Chondrocyte (in vitro differentiated cells): ENCODE measurements around the gene HNRNPH2. TPM values are rescaled to one million over a fixed set of nuclear protein-coding genes. Genes with fewer than 3 reads are reported as not detected.

Source experiments
- DNase-seq: peaks from one replicate; pipeline ENCODE4 v3.0.0; 2021; ENCODE audit warnings: mixed read lengths, low spot score
- H3K27ac Mint-ChIP-seq: one replicate; pipeline ENCODE4 v1.8.0; 2021; ENCODE audit warnings: mild to moderate bottlenecking, moderate library complexity, mixed read lengths; ENCODE audit not compliant: unreplicated experiment
- H3K27me3 Mint-ChIP-seq: 2 replicates; pipeline ENCODE4 v1.8.0; 2021; ENCODE audit warnings: low read depth, mixed read lengths
- H3K36me3 Mint-ChIP-seq: 2 replicates; pipeline ENCODE4 v1.8.0; 2021; ENCODE audit warnings: low read depth, mixed read lengths
- H3K4me1 Mint-ChIP-seq: 2 replicates; pipeline ENCODE4 v1.8.0; 2021; ENCODE audit warnings: low read depth, mild to moderate bottlenecking, mixed read lengths
- H3K4me3 Mint-ChIP-seq: one replicate; pipeline ENCODE4 v1.8.0; 2021; ENCODE audit warnings: mild to moderate bottlenecking, moderate library complexity, mixed read lengths; ENCODE audit not compliant: unreplicated experiment
- H3K9me3 Mint-ChIP-seq: 2 replicates; pipeline ENCODE4 v1.8.0; 2021; ENCODE audit warnings: low read depth, mixed read lengths
- total RNA-seq: library from RNA; stranded (reverse); gene quantifications from 3 replicates; pipeline ENCODE4 v1.2.1, GENCODE V29; 2021
- TF ChIP-seq, protein P1 (sequence below): fragments of 200-600 bp; sonication (generic); IDR thresholded peaks from 2 replicates; pipeline ENCODE4 v1.5.0; 2021; ENCODE audit warnings: antibody characterized with exemption, mild to moderate bottlenecking, moderate library complexity

HNRNPH2 gene
- total RNA-seq, 1 donor from 2014 or later, result 52.9 TPM

DNA sequence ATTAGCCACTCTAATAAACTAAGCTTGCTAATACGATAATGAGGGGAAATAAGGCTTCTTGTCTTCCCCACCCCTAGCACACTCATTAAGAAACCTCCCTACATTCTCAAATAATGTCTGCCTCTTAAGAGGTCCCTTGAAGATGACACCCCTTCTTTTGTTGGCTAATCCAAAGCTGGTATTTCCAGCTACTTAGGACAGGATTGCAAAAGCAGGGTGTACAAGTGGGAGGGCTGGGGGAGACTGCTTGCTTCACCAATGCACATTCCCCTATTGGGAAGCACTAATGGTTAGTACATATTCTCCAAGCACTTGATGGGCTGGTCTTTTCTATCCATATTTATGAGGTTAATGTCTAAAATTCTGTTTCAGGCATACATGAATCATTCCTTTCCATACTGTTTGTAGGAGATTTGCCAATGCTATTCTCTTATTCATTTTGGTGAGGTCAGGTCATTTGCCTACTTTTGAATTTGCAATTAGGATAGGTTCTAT is 42.7 kb upstream of the HNRNPH2 start:
- no peak for DNase-seq
- H3K4me3 Mint-ChIP-seq, result no peak overlapping the region
- H3K36me3 Mint-ChIP-seq, result no peaks in the 10 kb centered on the region
- H3K9me3 Mint-ChIP-seq, result no peaks in the 10 kb centered on the region
- H3K4me1 Mint-ChIP-seq, result no peaks in the 10 kb centered on the region
- no peaks in the 10 kb centered on the region for H3K27me3 Mint-ChIP-seq
- H3K27ac Mint-ChIP-seq, result no peak overlapping the region
- TF ChIP-seq, protein P1, sequence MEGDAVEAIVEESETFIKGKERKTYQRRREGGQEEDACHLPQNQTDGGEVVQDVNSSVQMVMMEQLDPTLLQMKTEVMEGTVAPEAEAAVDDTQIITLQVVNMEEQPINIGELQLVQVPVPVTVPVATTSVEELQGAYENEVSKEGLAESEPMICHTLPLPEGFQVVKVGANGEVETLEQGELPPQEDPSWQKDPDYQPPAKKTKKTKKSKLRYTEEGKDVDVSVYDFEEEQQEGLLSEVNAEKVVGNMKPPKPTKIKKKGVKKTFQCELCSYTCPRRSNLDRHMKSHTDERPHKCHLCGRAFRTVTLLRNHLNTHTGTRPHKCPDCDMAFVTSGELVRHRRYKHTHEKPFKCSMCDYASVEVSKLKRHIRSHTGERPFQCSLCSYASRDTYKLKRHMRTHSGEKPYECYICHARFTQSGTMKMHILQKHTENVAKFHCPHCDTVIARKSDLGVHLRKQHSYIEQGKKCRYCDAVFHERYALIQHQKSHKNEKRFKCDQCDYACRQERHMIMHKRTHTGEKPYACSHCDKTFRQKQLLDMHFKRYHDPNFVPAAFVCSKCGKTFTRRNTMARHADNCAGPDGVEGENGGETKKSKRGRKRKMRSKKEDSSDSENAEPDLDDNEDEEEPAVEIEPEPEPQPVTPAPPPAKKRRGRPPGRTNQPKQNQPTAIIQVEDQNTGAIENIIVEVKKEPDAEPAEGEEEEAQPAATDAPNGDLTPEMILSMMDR, result no peak

DNA sequence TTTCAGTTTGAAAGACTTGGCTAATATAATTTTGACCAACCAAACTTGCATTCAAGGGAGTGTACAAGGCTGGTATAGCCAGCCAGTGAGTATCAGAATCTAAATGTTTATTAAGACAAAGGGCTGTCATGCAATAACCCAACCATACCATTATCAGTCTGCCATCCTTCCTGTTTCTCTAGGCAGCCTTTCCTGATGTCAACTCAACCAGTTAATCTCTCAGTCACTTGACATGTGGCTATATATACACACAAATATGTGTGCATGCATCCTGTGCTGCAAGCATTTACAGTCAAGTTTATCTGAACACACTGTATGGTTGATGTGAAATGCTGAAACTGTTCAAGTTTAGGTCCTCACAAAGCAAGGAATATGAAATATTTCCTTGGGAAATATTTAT is 39.2 kb upstream of the HNRNPH2 start:
- Mint-ChIP-seq H3K36me3 (no peaks in the 10 kb centered on the region), H3K27me3 (no peaks in the 10 kb centered on the region), H3K9me3 (no peaks in the 10 kb centered on the region), H3K4me3 (no peak overlapping the region), H3K27ac (no peak overlapping the region), H3K4me1 (no peaks in the 10 kb centered on the region)
- TF ChIP-seq, protein P1, result no peak
- DNase-seq, result no peak

DNA sequence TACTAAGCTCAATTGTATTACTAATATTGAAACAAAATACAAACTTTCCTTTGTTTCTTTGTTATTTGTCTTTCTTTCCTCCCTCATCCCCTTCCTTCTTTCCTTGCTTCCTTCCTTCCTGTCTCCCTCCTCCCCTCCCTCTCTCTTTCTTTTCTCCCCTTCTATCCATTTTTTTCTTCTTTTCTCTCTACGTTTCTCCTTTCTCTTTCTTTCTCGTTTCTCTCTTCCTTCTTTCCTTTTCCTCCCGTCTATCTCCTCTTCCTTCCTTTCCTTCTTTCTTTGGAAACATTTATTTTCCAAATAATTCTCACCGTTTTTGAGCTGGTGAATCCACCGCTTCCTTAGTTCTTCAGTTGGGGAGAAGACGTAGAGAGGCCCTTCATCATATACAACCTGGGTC is 38.3 kb upstream of the HNRNPH2 start:
- Mint-ChIP-seq H3K27ac (no peak overlapping the region), H3K4me3 (no peak overlapping the region), H3K27me3 (no peaks in the 10 kb centered on the region), H3K4me1 (no peaks in the 10 kb centered on the region), H3K9me3 (no peaks in the 10 kb centered on the region), H3K36me3 (no peaks in the 10 kb centered on the region)
- TF ChIP-seq, protein P1, result no peak
- no peak for DNase-seq

DNA sequence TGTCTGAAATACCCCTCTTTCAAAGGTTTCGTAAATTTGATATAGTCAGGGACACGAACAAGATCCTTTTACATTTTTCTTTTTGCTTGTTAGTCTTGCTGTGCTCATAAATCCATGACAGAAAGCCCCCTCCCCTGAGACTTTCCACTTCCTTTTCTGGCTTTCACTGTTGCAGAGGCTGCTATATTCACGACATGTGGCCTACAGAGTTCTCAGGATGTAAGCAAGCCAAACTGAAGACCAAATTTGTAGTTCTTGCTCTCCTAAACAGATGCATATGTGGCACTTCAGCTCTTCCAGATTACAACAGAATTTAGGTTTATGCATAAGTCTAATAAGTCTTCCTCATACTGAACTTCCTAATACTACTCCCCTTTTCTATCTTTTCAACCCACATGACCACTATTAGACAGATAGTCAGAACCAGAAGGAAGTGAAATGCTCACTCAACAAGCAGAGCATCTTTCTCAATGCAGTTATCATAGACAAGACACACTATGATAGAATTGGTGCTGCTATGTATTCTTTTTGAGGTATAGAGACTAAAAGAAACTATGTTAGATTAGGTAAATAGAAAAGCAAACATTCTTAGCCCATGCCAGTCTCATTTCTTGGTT is 37.0 kb upstream of the HNRNPH2 start:
- Mint-ChIP-seq H3K4me3 (no peak overlapping the region), H3K36me3 (no peaks in the 10 kb centered on the region), H3K9me3 (peaks cover 5% of the 10 kb centered on the region), H3K4me1 (no peaks in the 10 kb centered on the region), H3K27me3 (peaks cover 2% of the 10 kb centered on the region), H3K27ac (no peak overlapping the region)
- TF ChIP-seq, protein P1, result no peak
- no peak for DNase-seq

DNA sequence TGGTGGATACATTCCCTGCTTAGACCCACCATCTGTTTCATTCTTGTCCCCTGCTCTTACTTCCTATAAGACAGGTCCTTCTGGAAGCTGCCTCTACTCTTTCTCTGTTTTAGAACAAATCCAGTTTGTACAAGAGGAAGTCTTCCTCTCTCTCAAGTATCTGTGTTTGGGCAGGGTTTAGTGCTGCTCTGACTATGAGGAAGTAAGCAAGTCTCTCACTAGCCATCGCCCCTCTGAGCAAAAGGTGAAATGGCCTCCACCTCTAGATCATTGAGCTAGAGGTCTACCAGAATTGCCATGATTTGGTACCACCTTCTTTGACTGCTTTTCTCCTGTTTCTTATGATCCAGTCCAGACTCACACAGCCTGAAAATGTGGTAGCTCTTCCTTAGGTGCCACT is 30.5 kb upstream of the HNRNPH2 start:
- H3K36me3 Mint-ChIP-seq, result no peaks in the 10 kb centered on the region
- no peaks in the 10 kb centered on the region for H3K4me1 Mint-ChIP-seq
- no peak for DNase-seq
- no peak overlapping the region for H3K4me3 Mint-ChIP-seq
- TF ChIP-seq, protein P1, result no peak
- peaks cover 13% of the 10 kb centered on the region for H3K9me3 Mint-ChIP-seq
- H3K27me3 Mint-ChIP-seq, result peaks cover 2% of the 10 kb centered on the region
- no peak overlapping the region for H3K27ac Mint-ChIP-seq
